Cerebellar cortex (tissue), 1 donor: ENCODE measurements around the gene KLF3.

Experiments used
- DNase-seq: peaks from one replicate; pipeline ENCODE4 v3.0.0-alpha.2; 2015; ENCODE audit warnings: low spot score

The KLF3 gene

GRCh38 chr4:38656111-38656510 lies 7.9 kb upstream of the KLF3 start:
- DNase-seq: no peak

GRCh38 chr4:38659346-38659745 lies 4.7 kb upstream of the KLF3 start:
- DNase-seq: no peak

GRCh38 chr4:38660838-38661237 lies 3.2 kb upstream of the KLF3 start:
- no peak for DNase-seq

- no peak for DNase-seq
These were observed 2.6 kb upstream of the KLF3 start for GRCh38 chr4:38661371-38661770.

GRCh38 chr4:38662522-38663089 lies 1.4 kb upstream of the KLF3 start:
- no peak for DNase-seq

- peak; percentile 28 for DNase-seq
These were observed 754 bp upstream of the KLF3 start for GRCh38 chr4:38663090-38663800.

GRCh38 chr4:38664706-38665401 lies 855 bp downstream of the KLF3 start:
- peak; percentile 72 for DNase-seq

- DNase-seq: peak; percentile 28
These were observed 1.8 kb downstream of the KLF3 start for GRCh38 chr4:38665551-38666411.

GRCh38 chr4:38666766-38667084 lies 2.7 kb downstream of the KLF3 start:
- no peak for DNase-seq

GRCh38 chr4:38667085-38667893 lies 3.3 kb downstream of the KLF3 start:
- DNase-seq: peak; percentile 79

GRCh38 chr4:38668203-38668971 lies 4.4 kb downstream of the KLF3 start:
- no peak for DNase-seq

GRCh38 chr4:38669208-38669607 lies 5.2 kb downstream of the KLF3 start:
- DNase-seq: no peak

GRCh38 chr4:38670109-38670901 lies 6.3 kb downstream of the KLF3 start:
- DNase-seq: peak; percentile 19

- no peak for DNase-seq
These were observed 7.1 kb downstream of the KLF3 start for GRCh38 chr4:38670939-38671591.

- DNase-seq: no peak
These were observed 7.6 kb downstream of the KLF3 start for GRCh38 chr4:38671592-38671940.

GRCh38 chr4:38672074-38672396 lies 8.0 kb downstream of the KLF3 start:
- DNase-seq: peak; percentile 12

GRCh38 chr4:38672397-38673129 lies 8.6 kb downstream of the KLF3 start:
- peak; percentile 22 for DNase-seq

- DNase-seq: peak; percentile 41
These were observed 9.4 kb downstream of the KLF3 start for GRCh38 chr4:38673130-38673978.
